OCI-LY1 (cell line): ENCODE data around the gene HMGB1.

ENCODE experiments used
- H2AFZ ChIP-seq: fragments of 200-600 bp; sonication (generic), shearing (Covaris generic); 2 replicates; pipeline ENCODE4 v1.6.0; 2014; ENCODE audit warnings: antibody characterized with exemption, mild to moderate bottlenecking, low read length
- H3F3A ChIP-seq: fragments of 200-600 bp; sonication (generic), shearing (Covaris generic); 2 replicates; pipeline ENCODE4 v1.6.0; 2014; ENCODE audit warnings: mild to moderate bottlenecking, antibody characterized with exemption, low read length, moderate library complexity; ENCODE audit not compliant: insufficient read depth
- H3K27ac ChIP-seq: fragments of 200-600 bp; sonication (generic); 2 replicates; pipeline ENCODE4 v1.5.1; 2014; ENCODE audit warnings: low read length, mixed run types, mild to moderate bottlenecking, low read depth; ENCODE audit not compliant: poor library complexity, severe bottlenecking
- H3K27me3 ChIP-seq: fragments of 200-600 bp; sonication (generic); 2 replicates; pipeline ENCODE4 v1.6.0; 2014; ENCODE audit warnings: antibody characterized with exemption, mild to moderate bottlenecking, low read length, moderate library complexity; ENCODE audit not compliant: insufficient read depth
- H3K36me3 ChIP-seq: fragments of 200-600 bp; sonication (generic); 2 replicates; pipeline ENCODE4 v1.6.1; 2014; ENCODE audit warnings: mild to moderate bottlenecking, antibody characterized with exemption, low read length, moderate library complexity, mixed read lengths; ENCODE audit not compliant: insufficient read depth
- H3K4me1 ChIP-seq: fragments of 200-600 bp; sonication (generic); 2 replicates; pipeline ENCODE4 v1.5.1; 2014; ENCODE audit warnings: mild to moderate bottlenecking, low read length, moderate library complexity; ENCODE audit not compliant: insufficient read depth, severe bottlenecking
- H3K4me2 ChIP-seq: fragments of 200-600 bp; sonication (generic), shearing (Covaris generic); 2 replicates; pipeline ENCODE4 v1.6.1; 2014; ENCODE audit warnings: low read length
- H3K4me3 ChIP-seq: fragments of 200-600 bp; sonication (generic); 2 replicates; pipeline ENCODE4 v1.5.1; 2014; ENCODE audit warnings: low read length, low read depth, mild to moderate bottlenecking, mixed read lengths; ENCODE audit not compliant: poor library complexity, severe bottlenecking
- H3K79me2 ChIP-seq: fragments of 200-600 bp; shearing (Covaris generic); 2 replicates; pipeline ENCODE4 v1.6.1; 2016; ENCODE audit warnings: mixed run types, low read length, mixed read lengths; ENCODE audit not compliant: insufficient read depth
- H3K9ac ChIP-seq: fragments of 200-600 bp; sonication (generic), shearing (Covaris generic); 2 replicates; pipeline ENCODE4 v1.6.1; 2014; ENCODE audit warnings: mild to moderate bottlenecking, low read length, mixed read lengths
- H3K9me2 ChIP-seq: fragments of 200-600 bp; sonication (generic), shearing (Covaris generic); 2 replicates; pipeline ENCODE4 v1.6.1; 2014; ENCODE audit warnings: low read depth, mild to moderate bottlenecking, low read length, mixed read lengths
- H3K9me3 ChIP-seq: fragments of 200-600 bp; shearing (Covaris generic); 2 replicates; pipeline ENCODE4 v1.6.1; 2014; ENCODE audit warnings: low read length, mixed read lengths
- H4K20me1 ChIP-seq: fragments of 200-600 bp; sonication (generic), shearing (Covaris generic); 2 replicates; pipeline ENCODE4 v1.6.0; 2016; ENCODE audit warnings: mild to moderate bottlenecking, low read length; ENCODE audit not compliant: insufficient read depth
- CTCF ChIP-seq: fragments of 200-600 bp; sonication (generic), shearing (Covaris generic); IDR thresholded peaks from 2 replicates; pipeline ENCODE4 v1.5.1; 2017; ENCODE audit warnings: mild to moderate bottlenecking, antibody characterized with exemption, low read length, moderate library complexity, mixed read lengths
- EZH2 ChIP-seq: fragments of 200-600 bp; sonication (generic), shearing (Covaris generic); IDR thresholded peaks from 2 replicates; pipeline ENCODE4 v1.8.0; 2017; ENCODE audit warnings: borderline replicate concordance, mixed run types, mild to moderate bottlenecking, antibody characterized with exemption, low read length, moderate library complexity, mixed read lengths

Gene HMGB1

DNA sequence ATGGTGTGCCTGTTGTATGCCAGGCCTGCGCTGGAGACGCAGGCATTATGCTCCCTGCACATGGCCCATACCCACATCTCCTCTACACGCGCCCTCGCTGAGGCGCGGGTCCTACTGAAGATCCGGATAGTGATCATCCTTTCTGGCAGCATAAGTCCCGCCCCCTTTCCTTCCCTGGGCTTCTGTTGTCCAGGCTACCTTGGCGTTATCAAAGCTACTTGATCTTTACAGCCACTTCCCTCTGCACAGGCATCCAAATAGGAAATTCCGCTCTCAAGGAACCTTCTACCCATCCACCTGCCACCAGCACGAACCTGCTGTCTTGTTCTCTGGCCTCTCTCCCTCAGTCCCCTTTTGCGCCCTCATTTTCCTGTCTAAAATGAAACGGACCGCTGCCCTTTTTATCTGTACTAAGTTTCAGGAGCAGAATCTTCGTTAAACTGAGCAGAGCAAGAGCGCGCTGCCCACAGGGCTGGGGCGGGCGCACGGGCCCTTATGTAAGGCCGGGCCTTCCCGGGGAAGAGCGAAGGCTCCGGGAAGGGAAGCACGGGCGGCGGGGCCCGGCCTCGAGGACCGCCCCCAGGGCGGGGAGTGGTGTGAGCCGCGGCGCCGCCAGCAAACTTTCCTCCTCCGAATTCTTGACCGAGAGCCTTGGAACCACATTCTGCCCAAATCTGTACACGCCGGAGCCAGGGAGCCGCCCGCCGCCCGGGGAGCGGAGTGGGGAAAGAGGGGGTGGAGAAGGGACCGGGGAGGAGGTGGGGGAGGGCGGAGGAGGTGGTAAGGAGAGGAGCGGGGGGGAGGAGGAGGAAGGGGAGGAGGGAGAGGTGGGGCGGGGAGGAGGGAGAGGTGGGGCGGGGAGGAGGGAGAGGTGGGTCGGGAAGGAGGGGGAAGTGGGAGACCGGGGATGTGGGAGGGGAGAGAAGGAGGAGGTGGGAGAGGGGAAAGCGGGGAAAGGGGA lies 44.4 kb downstream of the HMGB1 start:
- H3K36me3 ChIP-seq: no peaks in the 10 kb centered on the region
- H3K79me2 ChIP-seq: 0 out of 2 replicates have a peak, but pooled peaks cover 3% of the 10 kb centered on the region
- TF ChIP-seq EZH2 (no peak), CTCF (no peak)
- H2AFZ ChIP-seq: no peak overlapping the region
- peak overlapping the region; percentile 77 for H3K4me3 ChIP-seq
- H3K9me2 ChIP-seq: no peaks in the 10 kb centered on the region
- no peaks in the 10 kb centered on the region for H3K9me3 ChIP-seq
- H3F3A ChIP-seq: 0 out of 2 replicates have a peak, but pooled peaks cover 7% of the 10 kb centered on the region
- no peaks in the 10 kb centered on the region for H4K20me1 ChIP-seq
- H3K9ac ChIP-seq: peak overlapping the region; percentile 96
- H3K4me2 ChIP-seq: peak overlapping the region; percentile 98
- peaks cover 66% of the 10 kb centered on the region for H3K4me1 ChIP-seq
- H3K27ac ChIP-seq: peak overlapping the region; percentile 94
- H3K27me3 ChIP-seq: no peaks in the 10 kb centered on the region

DNA sequence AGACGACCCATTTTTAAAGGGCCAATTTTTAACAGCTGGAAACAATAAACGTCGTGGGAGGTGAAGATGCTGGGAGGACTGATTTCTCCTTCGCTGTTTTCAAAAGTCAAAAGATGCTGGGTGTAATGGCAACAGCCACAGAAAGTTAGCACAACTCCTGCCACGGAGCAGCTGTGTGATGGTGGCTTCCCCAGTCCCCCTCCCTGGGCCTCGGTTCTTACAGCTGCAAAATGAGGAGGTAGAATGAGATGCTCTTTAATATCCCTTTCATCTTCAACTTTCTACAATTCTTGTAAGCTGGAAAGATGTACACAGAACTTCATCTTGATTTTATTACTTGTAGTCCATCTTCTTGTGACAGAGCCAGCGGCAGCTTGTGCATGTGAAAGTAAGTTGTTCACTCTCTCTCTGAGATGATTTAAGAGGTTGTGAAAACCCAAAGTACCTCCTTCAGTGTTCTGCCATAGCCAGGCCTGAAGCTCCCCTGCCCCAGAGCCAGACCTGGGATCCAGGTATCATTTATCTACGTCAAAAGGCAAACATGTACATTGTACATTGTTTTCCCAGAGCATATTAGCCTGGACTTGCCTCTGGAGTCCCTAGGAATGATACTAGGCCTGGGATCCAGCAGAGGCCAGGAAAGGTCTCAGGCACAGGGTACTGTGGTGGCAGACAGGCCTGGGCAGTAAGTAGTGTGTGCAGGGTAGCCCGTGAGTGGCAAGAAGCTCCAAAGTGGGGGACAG lies 46.8 kb downstream of the HMGB1 start:
- Histone ChIP-seq H3K9me2 (no peaks in the 10 kb centered on the region), H3K79me2 (0 out of 2 replicates have a peak, but pooled peaks cover 3% of the 10 kb centered on the region), H3K27me3 (no peaks in the 10 kb centered on the region), H2AFZ (no peak overlapping the region), H3K9ac (peak overlapping the region; percentile 96), H3K27ac (peak overlapping the region; percentile 94), H4K20me1 (no peaks in the 10 kb centered on the region), H3K36me3 (no peaks in the 10 kb centered on the region), H3K9me3 (no peaks in the 10 kb centered on the region), H3K4me2 (peak overlapping the region; percentile 98), H3K4me1 (peaks cover 81% of the 10 kb centered on the region), H3K4me3 (no peak overlapping the region), H3F3A (0 out of 2 replicates have a peak, but pooled peaks cover 7% of the 10 kb centered on the region)
- TF ChIP-seq CTCF (no peak), EZH2 (no peak)

DNA sequence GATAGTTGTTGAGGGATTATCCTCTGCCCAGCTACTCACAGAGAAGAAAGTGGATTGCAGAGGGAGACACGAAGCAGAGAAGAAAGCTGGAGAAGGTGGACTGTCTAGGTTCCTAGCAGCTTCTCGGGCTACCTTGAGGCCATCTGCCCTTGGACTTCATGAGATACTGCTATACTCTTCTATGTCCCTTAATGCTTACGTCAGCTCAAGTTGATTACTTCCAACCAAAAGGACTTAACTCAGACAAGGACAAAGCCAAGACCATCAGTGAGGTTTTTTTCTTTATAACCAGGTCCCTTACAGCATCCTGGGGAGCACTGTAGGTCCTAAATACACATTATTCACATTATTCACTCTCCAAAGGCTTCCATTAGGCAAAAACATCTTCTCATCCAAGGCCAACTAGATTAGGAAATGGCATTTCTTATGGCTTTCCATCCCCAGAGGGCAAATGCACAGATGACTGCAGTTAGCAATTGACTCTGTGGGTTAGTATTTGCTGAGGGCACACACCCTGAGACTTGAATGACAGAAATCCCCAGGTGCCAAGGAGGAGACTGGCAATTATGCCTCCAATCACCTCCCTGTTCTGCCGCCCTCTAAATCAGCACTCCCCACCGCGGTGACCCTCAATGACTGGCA lies 47.5 kb downstream of the HMGB1 start:
- H3F3A ChIP-seq: 0 out of 2 replicates have a peak, but pooled peaks cover 7% of the 10 kb centered on the region
- no peak overlapping the region for H3K4me3 ChIP-seq
- H3K79me2 ChIP-seq: 0 out of 2 replicates have a peak, but pooled peaks cover 3% of the 10 kb centered on the region
- H3K9me2 ChIP-seq: no peaks in the 10 kb centered on the region
- H3K27ac ChIP-seq: peak overlapping the region; percentile 94
- H3K4me2 ChIP-seq: peak overlapping the region; percentile 98
- no peaks in the 10 kb centered on the region for H3K27me3 ChIP-seq
- no peaks in the 10 kb centered on the region for H3K9me3 ChIP-seq
- H3K36me3 ChIP-seq: no peaks in the 10 kb centered on the region
- peak overlapping the region; percentile 96; the same call in 1 of the 2 replicates for H3K9ac ChIP-seq
- peaks cover 79% of the 10 kb centered on the region for H3K4me1 ChIP-seq
- no peak for TF ChIP-seq CTCF
- TF ChIP-seq EZH2: no peak
- H2AFZ ChIP-seq: no peak overlapping the region
- H4K20me1 ChIP-seq: no peaks in the 10 kb centered on the region
